Hematopoietic multipotent progenitor cell (in vitro differentiated cells): ENCODE measurements around the gene RDH16. TPM values are rescaled to one million over a fixed set of nuclear protein-coding genes. Genes with fewer than 3 reads are reported as not detected.
"Not testable (repeated sequence)": the region's sequence is repeated elsewhere in the genome, so short reads cannot be mapped to it uniquely, and the experiment has no call there.

Source experiments
- DNase-seq, 3 donors: peaks; one replicate each; pipeline ENCODE4 v3.0.0-alpha.2; 2011 to 2015; ENCODE audit warnings: low read depth in 2 of 3, low spot score in 2 of 3
- total RNA-seq: library from RNA; depleted of rRNA; stranded (reverse); fragments of >200 nt; gene quantifications from one replicate; pipeline ENCODE4 v1.2.3, GENCODE V29; 2012

RDH16 gene
- total RNA-seq, 1 donor, result under 0.01 TPM

GRCh38 chr12:56954958-56955355 lies 2.5 kb downstream of the RDH16 start:
- DNase-seq, result no peak

- DNase-seq, result no peak
Measured at GRCh38 chr12:56954057-56954957, 3.1 kb downstream of the RDH16 start.

- no peak for DNase-seq
Measured at GRCh38 chr12:56953314-56953713, 4.1 kb downstream of the RDH16 start.

- no peak for DNase-seq
Measured at GRCh38 chr12:56951582-56952339, 5.6 kb downstream of the RDH16 start.

GRCh38 chr12:56948881-56949280 lies 8.5 kb downstream of the RDH16 start:
- no peak for DNase-seq

- DNase-seq, result no peak
Measured at GRCh38 chr12:56948457-56948777, 9.0 kb downstream of the RDH16 start.

GRCh38 chr12:56947633-56948456 lies 9.6 kb downstream of the RDH16 start:
- no peak for DNase-seq

- no peak for DNase-seq
Measured at GRCh38 chr12:56943878-56944277, 13.5 kb downstream of the RDH16 start.

- not testable (repeated sequence) for DNase-seq
Measured at GRCh38 chr12:56943374-56943773, 14.0 kb downstream of the RDH16 start.

- peak in 2 of 3 donors; percentile 34 to 60 for DNase-seq
Measured at GRCh38 chr12:56941299-56942017, 15.9 kb downstream of the RDH16 start.

- not testable (repeated sequence) for DNase-seq
Measured at GRCh38 chr12:56940942-56941298, 16.5 kb downstream of the RDH16 start.

GRCh38 chr12:56935752-56936151 lies 21.7 kb downstream of the RDH16 start:
- no peak for DNase-seq

- no peak for DNase-seq
Measured at GRCh38 chr12:56935157-56935556, 22.3 kb downstream of the RDH16 start.

GRCh38 chr12:56933826-56934625 lies 23.4 kb downstream of the RDH16 start, which contains the start of gene SDR9C7:
Gene SDR9C7 (minus strand): TSS chr12:56934408. CDS start chr12:56934261, 147 bp downstream.
- no peak for DNase-seq

GRCh38 chr12:56932867-56933266 lies 24.5 kb downstream of the RDH16 start:
- no peak for DNase-seq

GRCh38 chr12:56932146-56932545 lies 25.3 kb downstream of the RDH16 start:
- no peak for DNase-seq

GRCh38 chr12:56931474-56931978 lies 25.9 kb downstream of the RDH16 start:
- peak in 2 of 3 donors; percentile 75 to 88 for DNase-seq

GRCh38 chr12:56930241-56930640 lies 27.2 kb downstream of the RDH16 start:
- DNase-seq, result no peak

- DNase-seq, result no peak
Measured at GRCh38 chr12:56929780-56930179, 27.6 kb downstream of the RDH16 start.
